RWPE1 (cell line): ENCODE data around the gene XPO4.

ENCODE experiments used
- CTCF ChIA-PET: fragments of 350-600 bp; sonication (Branson Sonifier 250); formaldehyde crosslinking; extraction: SDS; loops from one replicate; lab custom pipeline; 2021; lab: Yijun Ruan, JAX
- POLR2A ChIA-PET: fragments of 400-600 bp; formaldehyde crosslinking; extraction: SDS; loops from one replicate; lab custom pipeline; 2020; ENCODE audit warnings: antibody characterized with exemption; ENCODE audit not compliant: low non-redundant PET; lab: Yijun Ruan, JAX
- DNase-seq: peaks from one replicate; pipeline ENCODE4 v3.0.0; 2012; ENCODE audit warnings: low spot score
- H3K27ac ChIP-seq: fragments of 450-650 bp; 2 replicates; pipeline ENCODE4 v1.5.1; 2017
- CTCF ChIP-seq: fragments of 450-650 bp; conservative IDR thresholded peaks from 2 replicates; pipeline ENCODE4 v1.5.1; 2017; ENCODE audit warnings: low read depth, mild to moderate bottlenecking

The XPO4 gene

GRCh38 chr13:20774746-20775145 lies 127.8 kb downstream of the XPO4 start:
- H3K27ac ChIP-seq: no peak overlapping the region
- TF ChIP-seq CTCF: no peak
- ChIA-PET POLR2A (no interaction called here), CTCF (no interaction called here)
- no peak for DNase-seq

- ChIA-PET CTCF (interaction anchor here (1.2 kb wide), 1 partner anchor 56 kb away, joined by 3 read pairs; no protein-coding TSS in a partner anchor), POLR2A (interaction anchor here (0.6 kb wide), 2 partner anchors 15 to 171 kb away, joined by 4 to 5 read pairs; no protein-coding TSS in a partner anchor)
- peak within 1 kb of the TSS; percentile 93 for H3K27ac ChIP-seq
- no peak for TF ChIP-seq CTCF
- peak; percentile 91 for DNase-seq
Observed at GRCh38 chr13:20773194-20774080, 129.1 kb downstream of the XPO4 start, which contains the start of gene EEF1AKMT1. Gene EEF1AKMT1, minus strand, starts transcription at chr13:20773961. Its CDS starts 16,363 bp downstream, at chr13:20757598.

- TF ChIP-seq CTCF: no peak
- POLR2A ChIA-PET: no interaction called here
- DNase-seq: no peak
- H3K27ac ChIP-seq: peak overlapping the region; percentile 93
- CTCF ChIA-PET: interaction anchor here (1.1 to 1.2 kb wide), 2 partner anchors 15 to 57 kb away, joined by 3 to 4 read pairs; no protein-coding TSS in a partner anchor
Observed at GRCh38 chr13:20772401-20773131, 130.0 kb downstream of the XPO4 start.

GRCh38 chr13:20769834-20770233 lies 132.7 kb downstream of the XPO4 start:
- TF ChIP-seq CTCF: no peak
- CTCF ChIA-PET: interaction anchor here (0.6 kb wide), 1 partner anchor 122 kb away, joined by 5 read pairs; no protein-coding TSS in a partner anchor
- DNase-seq: no peak
- H3K27ac ChIP-seq: no peak overlapping the region
- POLR2A ChIA-PET: no interaction called here

GRCh38 chr13:20769091-20769490 lies 133.5 kb downstream of the XPO4 start:
- DNase-seq: no peak
- POLR2A ChIA-PET: no interaction called here
- no peak for TF ChIP-seq CTCF
- no peak overlapping the region for H3K27ac ChIP-seq
- CTCF ChIA-PET: no interaction called here

- ChIA-PET POLR2A (no interaction called here), CTCF (interaction anchor here (0.7 kb wide), 1 partner anchor 587 kb away, joined by 3 read pairs; no protein-coding TSS in a partner anchor)
- TF ChIP-seq CTCF: no peak
- no peak overlapping the region for H3K27ac ChIP-seq
- DNase-seq: no peak
Observed at GRCh38 chr13:20767309-20767943, 135.1 kb downstream of the XPO4 start.
